Measurements from ENCODE around the gene PDCD1.
"Not testable (repeated sequence)": the region's sequence is repeated elsewhere in the genome, so short reads cannot be mapped to it uniquely, and the experiment has no call there.

The PDCD1 gene

DNA sequence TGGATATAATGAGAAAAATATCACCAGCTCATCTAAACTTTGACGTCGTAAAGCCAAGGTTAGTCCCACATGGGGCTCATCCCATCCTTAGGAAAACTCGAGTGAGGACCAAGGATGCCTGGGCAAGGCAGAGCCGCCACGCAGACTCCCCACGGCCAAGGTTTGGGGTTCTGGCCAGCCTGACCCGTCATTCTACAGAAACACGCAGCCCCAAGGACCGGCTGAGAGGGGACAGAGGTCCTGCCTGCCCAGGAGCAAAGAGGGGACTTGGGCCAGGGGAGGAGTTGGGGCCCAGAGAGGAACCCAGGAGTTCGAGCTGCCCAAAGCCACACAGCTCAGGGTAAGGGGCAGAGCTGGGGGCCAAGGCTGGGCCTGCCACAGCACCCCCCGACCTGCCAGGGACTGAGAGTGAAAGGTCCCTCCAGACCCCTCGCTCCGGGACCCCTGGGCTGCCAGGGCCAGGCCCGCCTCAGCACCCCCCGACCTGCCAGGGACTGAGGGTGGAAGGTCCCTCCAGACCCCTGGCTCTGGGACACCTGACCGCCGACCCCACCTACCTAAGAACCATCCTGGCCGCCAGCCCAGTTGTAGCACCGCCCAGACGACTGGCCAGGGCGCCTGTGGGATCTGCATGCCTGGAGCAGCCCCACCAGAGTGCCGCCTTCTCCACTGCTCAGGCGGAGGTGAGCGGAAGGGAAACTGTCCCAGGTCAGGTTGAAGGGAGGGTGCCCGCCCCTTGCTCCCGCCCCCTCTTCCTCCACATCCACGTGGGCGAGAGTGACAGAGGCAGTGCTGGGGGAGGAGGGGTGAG is at the start of gene PDCD1:
PDCD1 (minus strand) TSS at position 689 of the 811 bp plus-strand sequence; CDS start at position 633, 56 bp downstream.
- DNase-seq (ENCODE audit: low read depth): peak; percentile 65

DNA sequence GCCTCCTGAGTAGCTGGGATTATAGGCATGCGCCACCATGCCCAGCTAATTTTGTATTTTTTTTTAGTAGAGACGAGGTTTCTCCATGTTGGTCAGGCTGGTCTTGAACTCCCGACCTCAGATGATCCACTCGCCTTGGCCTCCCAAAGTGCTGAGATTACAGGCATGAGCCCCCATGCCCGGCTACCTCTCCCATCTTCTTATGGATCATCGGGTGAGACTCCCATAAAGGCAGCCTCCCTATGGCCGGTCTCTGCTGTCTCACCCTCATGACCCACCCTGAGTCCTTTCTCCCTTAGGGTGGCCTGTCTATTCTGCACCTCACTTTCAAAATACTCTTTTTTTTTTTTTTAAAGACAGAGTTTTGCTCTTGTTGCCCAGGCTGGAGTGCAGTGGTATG is 49.1 kb upstream of the PDCD1 start:
- DNase-seq (ENCODE audit: low read depth): not testable (repeated sequence)

DNA sequence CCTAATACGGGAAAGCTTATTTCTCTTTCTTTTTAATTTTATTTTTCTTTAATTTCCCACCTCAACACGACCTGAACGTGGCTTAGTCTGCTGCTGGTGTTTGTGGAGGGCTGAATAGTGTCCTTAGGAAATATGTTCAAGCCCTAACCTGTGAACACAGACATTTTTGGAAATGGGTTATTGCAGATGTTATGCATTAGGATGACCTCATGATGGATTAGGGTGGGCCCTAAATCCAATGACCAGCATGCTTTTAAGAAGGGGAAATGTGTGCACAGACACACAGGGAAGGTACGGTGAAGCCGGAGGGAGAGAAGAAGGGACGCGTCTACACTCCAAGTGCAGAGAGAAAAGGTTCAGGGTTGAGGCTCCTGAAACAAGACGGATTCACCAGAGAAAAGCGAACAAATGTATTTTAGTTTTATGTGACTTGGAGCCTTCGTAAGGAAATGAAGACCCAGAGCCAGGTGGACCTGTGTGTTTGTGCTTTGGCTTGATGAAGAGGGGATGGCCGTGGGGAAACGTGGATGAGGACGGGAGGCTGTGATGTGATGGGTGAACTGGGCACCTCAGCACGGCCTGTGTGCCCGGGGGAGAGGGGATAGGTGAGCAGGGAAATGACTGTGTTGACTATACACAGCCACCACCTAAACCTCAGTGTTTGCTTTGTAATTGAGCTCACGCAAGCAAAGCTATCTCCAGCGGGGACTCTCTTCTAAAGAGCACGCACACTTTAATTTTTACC is 48.3 kb upstream of the PDCD1 start:
- no peak for DNase-seq (ENCODE audit: low read depth)

DNA sequence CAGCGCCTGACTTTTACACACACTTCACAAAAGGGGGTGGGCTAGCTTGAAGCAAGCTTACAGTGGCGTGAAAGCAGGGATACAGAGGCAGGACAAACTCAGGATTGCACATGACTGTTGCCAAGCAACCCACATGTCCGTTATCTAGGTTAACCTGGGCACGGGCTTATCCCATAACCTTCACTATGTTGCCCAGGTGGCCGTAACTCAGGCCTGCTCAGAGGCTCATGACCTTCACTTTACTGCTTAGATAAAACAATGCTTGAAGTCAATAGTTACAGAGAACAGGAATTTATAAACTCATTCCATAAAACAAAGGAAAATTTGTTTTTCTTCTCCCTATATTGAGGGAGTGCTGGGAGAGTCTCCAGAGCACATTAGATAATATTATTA is 47.7 kb upstream of the PDCD1 start:
- DNase-seq (ENCODE audit: low read depth): not testable (repeated sequence)

DNA sequence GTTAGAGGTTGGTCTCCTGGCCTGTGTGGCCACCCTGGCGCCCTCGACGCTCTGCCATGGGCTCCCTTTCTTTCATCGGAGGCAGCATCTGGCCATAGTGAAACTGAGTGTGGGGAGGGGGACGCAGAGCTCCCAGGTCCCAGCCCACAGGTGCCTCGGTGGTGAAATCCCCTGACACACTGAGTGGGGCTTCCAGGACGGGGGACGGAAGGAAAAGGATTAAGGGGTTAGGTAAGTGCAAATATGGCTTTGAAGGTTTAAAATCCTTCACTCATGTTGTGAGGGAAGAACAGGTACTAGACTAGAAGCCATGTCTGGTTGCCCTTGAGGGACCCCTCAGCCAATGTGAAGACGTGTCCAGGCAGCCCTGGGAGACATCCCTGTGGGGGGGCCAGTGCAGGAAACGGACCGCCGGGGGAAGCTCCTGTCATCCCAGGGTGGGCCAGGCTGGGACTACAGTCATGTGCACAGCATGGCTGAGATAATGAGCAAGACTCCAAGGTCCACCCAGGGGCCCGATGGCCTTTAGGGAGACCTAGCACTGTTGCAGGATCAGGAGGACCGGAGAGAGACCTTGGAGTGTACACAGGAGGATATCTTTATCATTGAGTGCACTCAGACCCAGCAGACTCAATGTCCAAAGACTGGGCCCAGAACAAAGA is 47.2 kb upstream of the PDCD1 start:
- no peak for DNase-seq (ENCODE audit: low read depth)

DNA sequence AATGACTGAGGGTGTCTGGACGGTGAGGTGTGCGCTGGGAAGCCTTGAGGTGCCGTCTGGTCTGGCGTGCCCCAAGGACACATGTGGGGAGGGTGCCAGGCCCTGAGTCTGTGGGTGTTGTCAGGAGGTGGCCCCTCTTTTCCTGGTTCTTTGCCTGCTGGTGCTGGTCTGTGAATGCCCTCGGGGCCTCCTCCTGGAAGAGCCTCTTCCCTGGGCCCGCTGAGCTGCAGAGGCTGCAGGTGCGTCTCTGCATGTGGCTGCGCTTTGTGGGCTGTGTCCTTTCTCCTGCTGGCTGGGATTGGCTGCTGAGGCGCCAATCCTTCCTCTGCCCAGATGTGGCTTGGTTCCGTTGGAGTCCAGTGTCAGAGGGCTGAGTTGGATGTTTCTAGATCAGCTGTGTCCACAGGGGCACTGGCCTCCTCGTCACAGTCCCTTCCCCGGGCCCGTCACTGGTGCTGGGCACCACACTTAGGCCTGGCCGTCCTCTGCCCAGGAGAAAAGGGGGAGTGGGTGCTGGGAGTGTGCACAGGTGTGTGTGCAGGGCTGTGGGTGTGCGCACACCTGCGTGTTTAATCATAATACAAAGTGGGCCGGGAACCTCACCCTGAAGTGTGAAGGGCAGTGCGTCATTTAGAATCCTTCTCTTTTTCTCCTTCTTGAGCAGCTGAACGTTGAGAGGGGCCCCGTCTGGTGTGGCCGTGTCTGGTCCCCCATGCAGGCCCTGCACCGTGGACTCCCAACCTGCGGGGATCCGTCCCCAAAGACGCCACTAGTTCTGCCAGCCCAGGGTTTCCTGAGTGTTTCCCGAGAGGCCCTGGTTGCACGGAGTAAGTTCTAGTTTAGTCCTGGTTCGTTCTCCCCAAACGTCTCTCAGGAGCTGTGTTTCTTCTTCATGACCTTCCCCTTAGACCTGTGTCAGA is 46.4 kb upstream of the PDCD1 start:
- DNase-seq (ENCODE audit: low read depth): no peak

DNA sequence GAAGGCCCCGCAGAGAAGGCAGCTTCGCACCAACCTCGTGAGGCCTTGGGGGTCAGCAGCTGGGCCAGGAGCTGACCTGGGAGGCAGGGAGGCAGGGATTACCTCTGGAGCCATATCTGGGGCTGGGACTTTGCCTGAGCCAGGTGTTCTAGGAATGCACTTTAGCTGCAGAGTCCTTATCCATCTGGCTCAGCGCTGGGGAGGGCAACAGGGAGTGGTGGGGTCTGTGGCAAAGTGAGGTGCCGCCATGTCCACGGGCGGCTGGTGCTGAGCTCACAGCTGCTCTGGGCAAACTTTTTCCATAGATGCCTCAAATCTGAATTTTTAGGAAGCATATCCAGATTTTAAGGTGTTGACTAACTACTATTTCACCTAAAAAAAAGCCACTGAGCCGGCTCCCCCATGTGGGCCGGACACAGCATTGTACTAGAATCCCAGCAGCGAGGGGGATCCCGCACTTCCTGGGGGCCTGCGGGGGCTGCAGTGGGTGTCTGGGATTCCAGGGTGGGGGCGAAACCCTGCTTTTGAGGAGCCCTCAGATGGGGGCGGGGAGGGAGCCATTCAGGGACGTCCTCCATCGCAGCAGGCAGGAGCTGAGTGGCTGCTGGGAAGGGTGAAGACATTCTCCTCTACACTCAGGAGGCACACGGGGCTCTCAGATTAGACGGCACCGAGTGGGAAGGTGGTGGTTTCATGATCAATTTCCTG is 45.5 kb upstream of the PDCD1 start:
- no peak for DNase-seq (ENCODE audit: low read depth)

DNA sequence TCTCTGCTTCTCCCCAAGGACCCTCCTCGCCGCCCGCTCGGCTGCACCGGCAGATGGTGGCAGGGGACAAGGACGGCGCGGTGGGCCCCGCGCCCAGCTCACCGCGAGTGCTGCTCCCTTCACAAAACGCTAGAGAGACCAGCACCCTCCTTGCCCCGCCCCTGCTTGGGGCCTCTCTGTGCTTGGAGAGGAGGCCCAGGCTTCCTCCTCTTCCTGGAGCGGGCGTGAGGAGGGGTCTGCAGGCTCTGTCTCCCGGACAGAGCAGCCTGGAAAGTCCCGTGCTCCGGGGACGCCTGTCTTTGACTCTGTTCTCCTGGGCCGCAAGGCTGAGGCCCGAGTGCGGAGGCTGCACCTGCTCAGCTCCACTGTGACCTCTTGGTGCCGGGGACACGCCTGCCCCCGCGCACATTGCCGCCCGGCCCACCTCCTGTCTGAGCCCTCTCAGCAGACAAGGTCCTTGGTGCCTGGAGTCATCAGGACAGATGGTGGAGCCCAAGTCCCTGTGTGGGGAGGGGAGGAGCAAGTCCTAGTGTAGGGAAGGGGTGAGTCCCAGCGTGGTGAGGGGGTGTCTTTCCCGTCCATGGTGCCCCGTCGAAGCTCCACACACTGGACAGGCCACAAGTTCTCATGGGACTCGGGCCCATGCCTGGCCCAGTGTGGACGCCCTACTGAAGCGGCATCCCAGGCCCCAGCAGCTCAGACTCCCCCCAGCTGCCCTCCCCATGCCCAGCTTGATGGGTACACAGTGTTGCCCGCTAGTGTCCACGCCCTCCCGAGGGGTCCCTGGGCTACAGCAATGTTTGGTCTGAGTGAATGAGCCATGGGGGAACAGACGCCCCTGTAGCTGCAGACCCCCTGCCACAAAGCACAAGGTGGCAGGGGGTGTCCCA is 44.7 kb upstream of the PDCD1 start:
- DNase-seq (ENCODE audit: low read depth): no peak

DNA sequence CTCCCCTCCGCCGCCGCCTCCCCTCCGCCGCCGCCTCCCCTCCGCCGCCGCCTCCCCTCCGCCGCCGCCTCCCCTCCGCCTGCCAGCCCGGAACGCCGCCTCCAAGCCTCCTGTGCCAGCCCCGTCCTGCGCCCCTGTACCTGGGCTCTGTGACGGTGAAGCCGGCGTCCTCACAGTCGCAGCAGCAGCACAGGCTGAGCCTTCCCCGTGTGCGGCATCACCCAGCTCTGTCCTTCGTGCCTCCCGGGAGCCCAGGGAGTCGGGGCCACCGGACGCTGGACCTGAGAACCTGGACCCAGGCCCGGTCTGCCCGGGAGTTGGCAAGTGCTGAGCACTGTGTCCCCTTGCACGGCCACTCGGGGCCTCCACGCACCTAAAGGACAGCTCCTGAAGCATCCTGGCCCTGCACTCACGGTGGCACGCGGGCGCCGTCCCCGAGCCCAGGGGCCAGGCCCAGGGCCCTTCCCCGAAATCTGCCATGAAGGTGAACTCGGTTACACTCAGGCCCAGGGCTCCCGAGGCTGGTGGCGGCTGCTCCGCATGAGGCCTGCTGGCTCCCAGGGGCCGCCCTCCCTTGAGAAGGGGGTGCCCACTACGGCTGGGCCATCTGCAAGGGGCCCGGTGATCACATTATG is 43.8 kb upstream of the PDCD1 start:
- no peak for DNase-seq (ENCODE audit: low read depth)

DNA sequence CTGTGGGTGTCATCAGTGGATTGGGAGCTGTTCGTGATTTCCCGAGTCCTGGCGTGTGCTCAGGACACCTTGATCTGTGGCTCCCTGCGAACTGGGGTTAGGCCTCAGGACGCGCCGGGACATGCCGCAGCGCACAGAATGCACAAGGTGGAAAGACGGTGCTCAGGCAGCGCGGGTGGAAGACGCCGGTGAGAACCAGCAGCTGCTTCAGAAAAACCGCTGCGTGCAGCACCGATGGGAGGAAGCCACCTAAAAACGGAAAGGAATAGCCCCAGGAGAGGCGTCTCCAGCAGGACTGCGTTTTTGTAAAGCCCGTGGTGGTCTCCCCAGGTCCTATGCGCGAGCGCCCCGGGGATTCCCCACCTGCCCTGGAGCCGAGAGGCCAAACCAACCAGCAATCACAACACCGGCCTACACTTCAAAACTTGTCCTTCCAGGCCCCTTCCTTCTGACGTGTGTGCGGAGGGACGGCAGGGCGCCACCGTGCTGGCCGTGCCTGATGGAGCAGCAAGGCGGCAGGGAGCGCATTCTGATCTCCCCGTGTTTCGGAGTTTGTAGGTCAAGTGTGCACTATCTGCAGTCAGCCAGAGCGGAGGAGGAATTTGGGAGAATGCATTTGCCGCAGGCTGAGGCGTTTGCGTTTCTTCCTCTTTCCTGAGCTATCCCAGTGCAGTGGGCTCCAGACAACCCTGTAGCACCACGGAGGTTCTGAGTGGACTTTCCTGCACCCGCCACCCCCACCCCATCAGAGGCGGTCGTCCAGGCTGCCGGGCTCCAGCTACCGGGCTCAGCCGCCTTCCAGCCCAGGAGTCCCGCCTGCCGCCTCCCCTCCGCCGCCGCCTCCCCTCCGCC is 43.0 kb upstream of the PDCD1 start:
- DNase-seq (ENCODE audit: low read depth): no peak

DNA sequence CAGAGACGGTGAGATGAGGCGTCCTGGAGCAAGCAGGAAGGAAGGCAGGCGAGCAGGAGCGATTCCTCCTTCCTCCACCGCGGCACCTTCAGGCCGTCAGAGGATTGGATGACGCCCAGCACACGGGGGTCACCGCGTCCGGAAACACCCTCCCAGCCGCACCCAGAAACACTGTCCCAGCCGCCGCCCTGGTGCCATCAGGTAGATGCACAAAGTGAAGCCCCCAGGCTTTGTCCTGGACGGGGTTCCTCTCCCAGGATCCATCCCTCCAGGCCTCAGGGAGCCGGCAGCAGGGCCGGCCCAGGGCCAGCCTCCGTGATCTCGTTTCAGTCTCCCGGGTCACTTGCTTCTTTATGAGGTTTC is 42.3 kb upstream of the PDCD1 start:
- DNase-seq (ENCODE audit: low read depth): no peak

DNA sequence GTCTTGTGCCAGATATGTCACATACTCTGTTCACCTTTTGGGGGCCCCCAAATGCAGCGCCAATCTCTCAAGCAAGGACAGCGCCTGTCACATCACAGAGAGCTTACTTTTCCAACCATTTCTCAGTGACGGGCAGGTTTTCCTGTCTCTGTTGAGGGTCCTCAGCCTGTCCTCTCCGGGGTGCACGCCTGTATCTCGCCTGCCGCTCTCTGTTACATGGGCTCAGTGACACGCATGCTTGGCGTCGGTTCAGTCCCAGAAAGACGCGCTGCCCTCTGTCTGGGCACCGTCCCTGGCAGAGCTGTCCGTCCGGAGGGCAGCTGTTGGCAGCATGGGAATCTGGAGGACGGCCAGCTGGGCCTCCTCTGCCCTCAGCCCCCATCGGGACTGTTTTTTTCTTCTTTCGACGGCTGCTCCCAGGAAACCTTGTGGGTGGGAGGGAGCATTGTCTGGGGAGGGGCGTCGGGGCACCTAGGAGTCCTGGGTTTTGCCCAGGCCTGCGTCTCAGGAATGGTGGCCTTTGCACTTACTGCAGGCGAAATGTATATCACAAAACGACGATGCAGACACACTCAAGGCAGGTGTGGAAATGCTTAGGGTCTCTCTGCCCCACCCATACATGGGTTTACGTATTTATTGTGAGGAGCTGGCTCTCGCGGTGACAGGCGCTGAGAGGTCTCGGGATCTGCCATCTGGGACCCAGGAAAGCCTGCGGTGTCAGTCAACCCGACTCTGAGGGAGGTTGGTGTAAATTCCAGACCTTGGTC is 41.7 kb upstream of the PDCD1 start:
- no peak for DNase-seq (ENCODE audit: low read depth)

DNA sequence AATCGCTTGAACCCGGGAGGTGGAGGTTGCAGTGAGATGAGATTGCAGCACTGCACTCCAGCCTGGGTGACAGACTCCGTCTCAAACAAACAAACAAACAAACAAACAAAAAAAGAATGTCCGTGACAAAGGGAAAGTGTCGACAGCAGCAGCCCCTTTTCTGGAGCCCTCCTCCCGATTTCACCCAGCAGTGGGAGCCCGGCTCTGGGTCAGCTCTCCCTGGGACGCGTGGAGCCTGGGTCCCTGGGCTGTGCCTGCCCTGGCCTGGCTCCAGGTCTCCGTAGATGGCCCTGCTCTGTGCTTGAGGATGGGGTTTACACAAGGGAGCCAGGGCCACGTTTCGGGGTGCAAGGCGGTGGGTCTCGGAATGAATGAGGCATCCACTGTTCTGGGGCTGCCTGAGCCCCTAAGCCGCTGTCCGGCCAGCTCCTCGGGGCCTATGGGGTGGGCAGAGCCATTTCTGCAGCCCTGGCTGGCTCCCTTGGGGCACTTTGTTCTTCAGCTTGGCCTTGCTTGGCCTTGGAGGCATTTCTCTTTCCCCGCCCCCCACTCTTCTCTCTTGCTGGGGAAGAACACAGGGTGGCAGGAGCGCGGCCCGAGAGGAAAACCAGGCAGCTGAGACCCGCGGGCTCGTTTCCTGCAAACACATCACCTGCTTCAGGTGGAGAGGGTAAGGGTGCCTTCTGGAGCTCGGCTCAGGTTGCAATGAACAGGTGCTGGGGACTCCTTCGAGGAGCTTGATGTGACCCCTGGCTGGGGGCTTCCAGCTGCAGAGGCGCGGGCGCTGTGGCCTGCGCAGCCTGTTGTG is 40.0 kb upstream of the PDCD1 start:
- DNase-seq (ENCODE audit: low read depth): no peak

DNA sequence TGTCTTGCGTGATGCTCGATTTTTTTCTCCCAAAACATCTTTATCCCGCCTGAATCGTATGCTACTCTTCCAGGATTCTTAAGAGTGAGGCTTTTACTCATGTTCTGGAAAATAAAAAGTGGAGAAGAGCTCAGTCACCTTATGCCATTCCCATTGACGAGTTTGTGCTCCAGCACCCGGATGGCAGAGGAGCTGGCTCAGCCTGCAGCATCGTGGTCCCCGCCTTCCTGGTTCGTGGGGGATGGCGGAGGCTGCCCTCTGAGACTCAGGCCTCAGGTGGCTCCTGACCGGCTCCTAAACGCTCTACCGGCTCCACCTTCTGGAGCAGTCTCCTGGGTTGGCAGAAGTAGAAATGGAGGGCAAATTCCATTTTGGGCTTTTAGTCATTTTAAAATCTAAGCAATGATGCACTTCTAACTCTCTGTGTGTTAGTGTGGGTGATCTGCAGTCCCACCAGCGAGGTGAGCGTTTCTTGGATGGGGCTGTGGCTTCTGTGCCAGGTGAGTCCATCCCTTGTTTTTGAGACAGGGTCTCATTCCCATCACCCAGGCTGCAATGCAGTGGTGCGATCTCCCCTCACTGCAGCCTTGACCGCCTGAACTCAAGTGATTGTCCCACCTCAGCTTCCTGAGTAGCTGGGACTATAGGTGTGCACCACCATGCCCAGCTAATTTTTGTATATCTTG is 38.7 kb upstream of the PDCD1 start:
- no peak for DNase-seq (ENCODE audit: low read depth)

DNA sequence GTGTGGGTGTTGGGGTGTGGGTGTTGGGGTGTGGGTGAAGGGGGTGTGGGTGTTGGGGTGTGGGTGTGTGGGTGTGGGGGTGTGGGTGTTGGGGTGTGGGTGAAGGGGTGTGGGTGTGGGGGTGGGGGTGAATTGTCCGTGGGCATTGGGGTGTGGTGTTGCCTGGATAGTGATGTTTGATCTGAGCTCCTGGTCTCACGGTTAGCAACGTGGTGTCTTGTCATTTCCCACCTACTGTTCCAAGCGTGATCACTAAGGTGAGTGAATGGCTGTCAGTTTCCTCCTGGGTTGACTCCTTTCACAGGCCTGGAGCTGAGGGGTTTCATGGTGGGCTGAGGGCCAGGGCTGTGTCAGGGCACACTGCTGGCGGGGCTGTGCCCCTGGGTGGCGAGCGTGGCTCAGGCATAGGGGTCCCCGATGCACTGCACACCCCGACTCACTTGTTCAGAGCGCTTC is 38.1 kb upstream of the PDCD1 start:
- no peak for DNase-seq (ENCODE audit: low read depth)

Measured in activated T-cell treated with anti-CD3 and anti-CD28 coated beads for 24 hours (primary cell).